Peyer's patch (tissue), 4 donors: ENCODE results near the gene CTNNA1. TPM values are rescaled to one million over a fixed set of nuclear protein-coding genes. Genes with fewer than 3 reads are reported as not detected.
"Not testable (repeated sequence)": the region's sequence is repeated elsewhere in the genome, so short reads cannot be mapped to it uniquely, and the experiment has no call there.

ENCODE experiments used
- DNase-seq, 3 donors: peaks; one replicate each; pipeline ENCODE4 v3.0.0-alpha.2; 2017 to 2019
- H3K27ac ChIP-seq, 4 donors: fragments of 200-600 bp; sonication (generic); one replicate each; pipeline ENCODE4 v1.5.1; 2016 to 2019
- H3K27me3 ChIP-seq, 2 donors: fragments of 200-600 bp; sonication (generic); one replicate each; pipeline ENCODE4 v1.5.1; 2019
- H3K36me3 ChIP-seq, 3 donors: fragments of 200-600 bp; sonication (generic); one replicate each; pipeline ENCODE4 v1.5.1; 2016 to 2019
- H3K4me1 ChIP-seq, 4 donors: fragments of 200-600 bp; sonication (generic); one replicate each; pipeline ENCODE4 v1.5.1; 2016 to 2019
- H3K4me3 ChIP-seq, 4 donors: fragments of 200-600 bp; sonication (generic); 1 replicate in 3 of 4; 2 replicates in 1 of 4; pipeline ENCODE4 v1.5.1; 2016 to 2019; ENCODE audit warnings: mild to moderate bottlenecking in 1 of 4
- H3K9me3 ChIP-seq, 4 donors: fragments of 200-600 bp; sonication (generic); one replicate each; pipeline ENCODE4 v1.5.1; 2016 to 2019; ENCODE audit warnings: mild to moderate bottlenecking in 1 of 4
- CTCF ChIP-seq, 6 experiments: fragments of 450-650 bp in 4 of 6; fragments of 200-600 bp in 2 of 6; sonication (generic) in 1 of 6; IDR thresholded peaks; one replicate each; pipeline ENCODE4 v1.5.1; 2017 to 2019; ENCODE audit warnings: antibody characterized with exemption in 6 of 6, mild to moderate bottlenecking in 3 of 6, moderate library complexity in 1 of 6
- POLR2A ChIP-seq, 2 donors: fragments of 450-650 bp; IDR thresholded peaks; one replicate each; pipeline ENCODE4 v1.5.1; 2017; ENCODE audit warnings: antibody characterized with exemption in 2 of 2, mild to moderate bottlenecking in 2 of 2, moderate library complexity in 2 of 2
- total RNA-seq, 4 donors: library from RNA; depleted of rRNA; stranded (reverse); fragments of >200 nt; gene quantifications; one replicate each; pipeline ENCODE4 v1.1.0, GENCODE V29; 2016

CTNNA1 gene, protein sequence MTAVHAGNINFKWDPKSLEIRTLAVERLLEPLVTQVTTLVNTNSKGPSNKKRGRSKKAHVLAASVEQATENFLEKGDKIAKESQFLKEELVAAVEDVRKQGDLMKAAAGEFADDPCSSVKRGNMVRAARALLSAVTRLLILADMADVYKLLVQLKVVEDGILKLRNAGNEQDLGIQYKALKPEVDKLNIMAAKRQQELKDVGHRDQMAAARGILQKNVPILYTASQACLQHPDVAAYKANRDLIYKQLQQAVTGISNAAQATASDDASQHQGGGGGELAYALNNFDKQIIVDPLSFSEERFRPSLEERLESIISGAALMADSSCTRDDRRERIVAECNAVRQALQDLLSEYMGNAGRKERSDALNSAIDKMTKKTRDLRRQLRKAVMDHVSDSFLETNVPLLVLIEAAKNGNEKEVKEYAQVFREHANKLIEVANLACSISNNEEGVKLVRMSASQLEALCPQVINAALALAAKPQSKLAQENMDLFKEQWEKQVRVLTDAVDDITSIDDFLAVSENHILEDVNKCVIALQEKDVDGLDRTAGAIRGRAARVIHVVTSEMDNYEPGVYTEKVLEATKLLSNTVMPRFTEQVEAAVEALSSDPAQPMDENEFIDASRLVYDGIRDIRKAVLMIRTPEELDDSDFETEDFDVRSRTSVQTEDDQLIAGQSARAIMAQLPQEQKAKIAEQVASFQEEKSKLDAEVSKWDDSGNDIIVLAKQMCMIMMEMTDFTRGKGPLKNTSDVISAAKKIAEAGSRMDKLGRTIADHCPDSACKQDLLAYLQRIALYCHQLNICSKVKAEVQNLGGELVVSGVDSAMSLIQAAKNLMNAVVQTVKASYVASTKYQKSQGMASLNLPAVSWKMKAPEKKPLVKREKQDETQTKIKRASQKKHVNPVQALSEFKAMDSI
- 100 to 1,000 TPM; 351 to 516 (median 369) TPM for total RNA-seq

DNA sequence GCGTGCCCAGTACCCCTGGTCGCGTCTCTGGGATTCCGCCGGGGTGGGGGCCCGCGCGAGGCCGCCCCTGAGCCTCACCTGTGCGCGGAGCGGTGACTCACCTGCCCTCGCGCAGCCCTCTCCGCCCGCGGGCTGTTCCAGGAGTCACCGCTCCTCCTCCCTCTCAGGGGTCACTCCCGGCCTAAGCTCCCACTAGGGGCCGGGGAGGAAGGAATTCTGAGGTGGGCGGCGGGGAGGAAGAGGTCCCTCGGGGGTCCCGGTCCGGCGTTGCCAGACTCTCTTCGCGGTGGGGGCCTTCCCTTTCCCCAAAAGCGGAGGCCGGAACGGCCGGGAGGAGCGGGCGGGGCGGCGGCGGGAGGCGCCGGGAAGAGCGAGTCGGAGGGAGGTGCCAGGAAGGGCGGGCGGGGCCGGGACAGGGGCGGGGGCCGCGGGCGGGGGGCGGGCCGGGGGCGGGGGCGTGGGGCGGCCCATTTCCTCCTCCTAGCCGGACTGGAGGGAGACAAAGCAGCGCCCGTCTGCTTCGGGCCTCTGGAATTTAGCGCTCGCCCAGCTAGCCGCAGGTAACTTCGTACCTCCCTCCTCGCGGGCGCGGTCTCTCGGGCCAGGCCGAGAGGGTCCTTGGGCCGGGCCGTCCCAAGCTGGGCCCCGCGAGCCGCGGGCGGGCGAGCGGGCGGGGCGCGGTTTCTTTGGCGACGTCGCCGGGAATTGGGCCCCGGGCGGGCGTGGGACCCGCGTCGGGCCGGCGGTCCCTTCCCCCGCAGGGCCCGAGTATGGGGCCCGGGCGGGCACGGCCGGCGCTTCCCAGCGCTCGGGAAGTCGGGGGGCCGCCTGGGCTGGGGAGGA, at the start of gene CTNNA1:
Gene CTNNA1, plus strand, starts transcription at position 475 of the 843 bp plus-strand sequence. CDS start 28,500 bp downstream, outside the sequence.
- peaks cover 0 to 6% (median 0%) of the 10 kb centered on the region in 3 donors for H3K36me3 ChIP-seq
- no peaks in the 10 kb centered on the region for H3K9me3 ChIP-seq
- peak; percentile 72 to 92 (median 89) for DNase-seq
- peak within 1 kb of the TSS; percentile 89 to 99 (median 98) for H3K27ac ChIP-seq
- peak; percentile 56 to 65 for TF ChIP-seq POLR2A (IDR thresholded peaks at IDR 0.05)
- peak in 3 of 6 experiments; percentile 13 to 37 (median 27) for TF ChIP-seq CTCF (IDR thresholded peaks at IDR 0.05)
- H3K27me3 ChIP-seq: no peaks in the 10 kb centered on the region
- peak within 1 kb of the TSS; percentile 90 to 97 (median 91) for H3K4me3 ChIP-seq
- H3K4me1 ChIP-seq: peaks cover 0 to 27% (median 0%) of the 10 kb centered on the region in 4 donors

- H3K27me3 ChIP-seq, H3K36me3 ChIP-seq, H3K27ac ChIP-seq, H3K4me1 ChIP-seq, H3K4me3 ChIP-seq, DNase-seq, H3K9me3 ChIP-seq: not testable (repeated sequence)
Measured at GRCh38 chr5:138703777-138704176, 49.4 kb upstream of the CTNNA1 start.

- Histone ChIP-seq H3K9me3 (no peaks in the 10 kb centered on the region), H3K36me3 (no peaks in the 10 kb centered on the region), H3K27ac (no peak overlapping the region), H3K4me1 (no peaks in the 10 kb centered on the region), H3K4me3 (no peak overlapping the region), H3K27me3 (no peaks in the 10 kb centered on the region)
- TF ChIP-seq CTCF (IDR thresholded peaks at IDR 0.05): no peak
- TF ChIP-seq POLR2A (IDR thresholded peaks at IDR 0.05): no peak
- DNase-seq: no peak
Measured at GRCh38 chr5:138705007-138705406, 48.2 kb upstream of the CTNNA1 start.

DNA sequence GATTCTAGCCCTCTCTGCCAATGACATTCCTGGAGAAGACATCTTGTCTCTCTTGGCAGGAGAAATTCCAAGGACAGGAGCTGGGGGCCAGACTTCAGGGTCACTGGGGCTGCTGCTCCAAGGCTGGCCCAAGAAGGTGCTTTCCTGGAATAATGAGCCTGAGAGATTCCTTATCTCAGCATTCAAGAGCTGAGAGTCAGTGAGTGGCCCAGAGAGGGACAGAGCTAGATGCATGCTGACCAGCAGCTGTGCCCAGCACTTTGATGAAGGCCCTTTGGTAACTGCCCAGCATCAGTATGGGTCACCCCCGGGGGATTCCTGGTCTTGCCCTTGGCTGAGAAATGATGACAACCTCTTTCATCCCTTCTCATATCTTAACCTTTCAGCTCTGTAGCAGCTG, 47.7 kb upstream of the CTNNA1 start:
- no peaks in the 10 kb centered on the region for H3K36me3 ChIP-seq
- no peak overlapping the region for H3K27ac ChIP-seq
- no peak overlapping the region for H3K4me3 ChIP-seq
- no peaks in the 10 kb centered on the region for H3K27me3 ChIP-seq
- no peaks in the 10 kb centered on the region for H3K9me3 ChIP-seq
- TF ChIP-seq POLR2A (IDR thresholded peaks at IDR 0.05) (no peak), CTCF (IDR thresholded peaks at IDR 0.05) (no peak)
- DNase-seq: no peak
- no peaks in the 10 kb centered on the region for H3K4me1 ChIP-seq

- Histone ChIP-seq H3K27ac (no peak overlapping the region), H3K4me1 (no peaks in the 10 kb centered on the region), H3K4me3 (no peak overlapping the region), H3K36me3 (no peaks in the 10 kb centered on the region), H3K27me3 (no peaks in the 10 kb centered on the region), H3K9me3 (no peaks in the 10 kb centered on the region)
- no peak for TF ChIP-seq POLR2A (IDR thresholded peaks at IDR 0.05)
- TF ChIP-seq CTCF (IDR thresholded peaks at IDR 0.05): no peak
- no peak for DNase-seq
Measured at GRCh38 chr5:138706655-138707480, 46.4 kb upstream of the CTNNA1 start.
